ENCODE results near the gene MED13. TPM values are rescaled to one million over a fixed set of nuclear protein-coding genes. Genes with fewer than 3 reads are reported as not detected.
A peak's percentile ranks its signal among the peaks of the same experiment; 100 is the strongest.

MED13 gene
- total and polyA plus RNA-seq, 3 experiments from 2014 or later, result 3.4 to 63.3 (median 61.2) TPM

DNA sequence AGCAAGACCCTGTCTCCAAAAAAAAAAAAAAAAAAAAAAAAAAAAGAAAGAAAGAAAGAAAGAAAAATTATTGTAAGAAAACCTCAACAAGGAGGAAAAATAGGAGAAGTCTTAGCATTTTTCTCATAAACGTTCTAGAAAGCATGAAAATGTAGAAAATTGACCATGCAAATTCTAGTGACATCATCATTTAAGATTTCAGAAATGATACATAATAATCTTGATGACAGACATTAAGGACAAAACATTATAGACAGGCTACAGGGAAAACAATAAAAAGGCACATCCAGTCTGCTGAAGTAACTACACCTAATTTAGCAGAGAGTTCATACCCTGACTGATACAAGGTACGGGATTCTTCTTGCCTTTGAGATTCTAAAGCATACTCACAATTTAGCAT is 21.9 kb downstream of the MED13 start:
- H3K27ac ChIP-seq (ENCODE audit: low read depth, low read length), result no peak overlapping the region
- no peaks in the 10 kb centered on the region for H3K27me3 ChIP-seq (ENCODE audit: insufficient read depth, low read length, poor library complexity, severe bottlenecking)
- Mint-ChIP-seq H3K27me3 (no peaks in the 10 kb centered on the region), H3K4me1 (peaks cover 58 to 83% (median 81%) of the 10 kb centered on the region in 3 donors), H3K4me3 (peak overlapping the region in 1 of 7 donors; percentile 24), H3K27ac (peak overlapping the region in 6 of 8 donors; percentile 26 to 88 (median 48)), H3K9me3 (no peaks in the 10 kb centered on the region), H3K36me3 (peaks cover 0 to 66% (median 9%) of the 10 kb centered on the region in 3 donors)
- no peaks in the 10 kb centered on the region for H3K9me3 ChIP-seq (ENCODE audit: low read length)
- peaks cover 35% of the 10 kb centered on the region for H3K4me1 ChIP-seq (ENCODE audit: insufficient read depth, low read length)
- ChIA-PET CTCF (interaction anchor here (2.1 kb wide), 1 partner anchor 23 kb away, joined by 9 read pairs; no protein-coding TSS in a partner anchor), POLR2A (interaction anchor here (0.8 kb wide), 1 partner anchor 23 kb away, joined by 3 read pairs; no protein-coding TSS in a partner anchor)
- DNase-seq, result no peak
- no peak overlapping the region for H3K4me3 ChIP-seq (ENCODE audit: low read length)
- peaks cover 21% of the 10 kb centered on the region for H3K36me3 ChIP-seq (ENCODE audit: insufficient read depth, low read length)

DNA sequence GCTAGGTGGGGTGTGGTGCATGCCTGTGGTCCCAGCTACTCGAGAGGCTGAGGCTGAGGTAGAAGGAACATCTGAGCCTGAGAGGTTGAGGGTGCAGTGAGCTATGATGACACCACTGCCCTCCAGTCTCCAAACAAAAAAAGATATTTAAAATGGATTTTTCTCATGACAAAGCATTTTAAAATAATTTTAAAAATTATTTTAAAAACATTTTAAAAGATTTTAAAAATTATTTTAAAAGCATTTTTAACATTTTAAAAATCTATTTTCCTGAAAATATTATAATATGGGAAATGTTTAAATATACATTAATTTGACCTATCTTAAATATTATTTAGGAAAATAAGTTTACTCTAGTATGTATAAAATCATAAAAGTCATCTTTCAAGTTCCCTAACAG is 26.8 kb downstream of the MED13 start:
- no peak for DNase-seq
- no peak overlapping the region for H3K27ac Mint-ChIP-seq
- no peak overlapping the region for H3K27ac ChIP-seq (ENCODE audit: low read depth, low read length)
- no peaks in the 10 kb centered on the region for H3K27me3 ChIP-seq (ENCODE audit: insufficient read depth, low read length, poor library complexity, severe bottlenecking)
- H3K27me3 Mint-ChIP-seq, result no peaks in the 10 kb centered on the region
- peaks cover 51 to 71% (median 71%) of the 10 kb centered on the region in 3 donors for H3K4me1 Mint-ChIP-seq
- H3K9me3 Mint-ChIP-seq, result no peaks in the 10 kb centered on the region
- peaks cover 14% of the 10 kb centered on the region for H3K36me3 ChIP-seq (ENCODE audit: insufficient read depth, low read length)
- H3K36me3 Mint-ChIP-seq, result peaks cover 6 to 55% (median 11%) of the 10 kb centered on the region in 3 donors
- ChIA-PET POLR2A (no interaction called here), CTCF (interaction anchor here (1.1 kb wide), 1 partner anchor 19 kb away, joined by 3 read pairs; no protein-coding TSS in a partner anchor)
- peaks cover 24% of the 10 kb centered on the region for H3K4me1 ChIP-seq (ENCODE audit: insufficient read depth, low read length)
- no peak overlapping the region for H3K4me3 ChIP-seq (ENCODE audit: low read length)
- no peaks in the 10 kb centered on the region for H3K9me3 ChIP-seq (ENCODE audit: low read length)
- no peak overlapping the region for H3K4me3 Mint-ChIP-seq

DNA sequence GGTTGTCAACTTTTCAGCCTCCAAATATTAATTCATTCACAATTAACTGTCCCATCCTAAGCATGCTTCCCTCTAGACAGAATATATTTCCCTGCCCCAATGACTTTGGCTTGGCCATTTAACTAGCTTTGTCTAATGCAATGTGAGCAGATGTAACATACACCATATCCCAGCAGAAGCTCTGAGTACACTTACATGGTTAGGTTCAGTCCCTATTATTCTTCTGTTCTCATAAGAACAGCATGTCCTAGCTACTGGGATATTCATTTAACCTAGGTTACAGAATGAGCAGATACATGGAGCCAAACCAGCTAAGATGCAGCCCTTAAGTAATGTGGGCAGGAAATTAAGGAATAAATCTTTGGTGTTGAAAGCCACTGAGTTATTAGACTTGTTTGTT is 31.8 kb downstream of the MED13 start:
- no peak overlapping the region for H3K4me3 ChIP-seq (ENCODE audit: low read length)
- no peaks in the 10 kb centered on the region for H3K4me1 ChIP-seq (ENCODE audit: insufficient read depth, low read length)
- ChIA-PET POLR2A (no interaction called here), CTCF (no interaction called here)
- peaks cover 32% of the 10 kb centered on the region for H3K36me3 ChIP-seq (ENCODE audit: insufficient read depth, low read length)
- Mint-ChIP-seq H3K27ac (peak overlapping the region in 3 of 8 donors; percentile 13 to 47 (median 35)), H3K36me3 (peaks cover 11 to 63% (median 15%) of the 10 kb centered on the region in 3 donors), H3K4me3 (no peak overlapping the region), H3K27me3 (no peaks in the 10 kb centered on the region), H3K4me1 (peaks cover 21 to 44% (median 38%) of the 10 kb centered on the region in 3 donors), H3K9me3 (no peaks in the 10 kb centered on the region)
- DNase-seq, result no peak
- H3K27me3 ChIP-seq (ENCODE audit: insufficient read depth, low read length, poor library complexity, severe bottlenecking), result no peaks in the 10 kb centered on the region
- no peak overlapping the region for H3K27ac ChIP-seq (ENCODE audit: low read depth, low read length)
- no peaks in the 10 kb centered on the region for H3K9me3 ChIP-seq (ENCODE audit: low read length)

DNA sequence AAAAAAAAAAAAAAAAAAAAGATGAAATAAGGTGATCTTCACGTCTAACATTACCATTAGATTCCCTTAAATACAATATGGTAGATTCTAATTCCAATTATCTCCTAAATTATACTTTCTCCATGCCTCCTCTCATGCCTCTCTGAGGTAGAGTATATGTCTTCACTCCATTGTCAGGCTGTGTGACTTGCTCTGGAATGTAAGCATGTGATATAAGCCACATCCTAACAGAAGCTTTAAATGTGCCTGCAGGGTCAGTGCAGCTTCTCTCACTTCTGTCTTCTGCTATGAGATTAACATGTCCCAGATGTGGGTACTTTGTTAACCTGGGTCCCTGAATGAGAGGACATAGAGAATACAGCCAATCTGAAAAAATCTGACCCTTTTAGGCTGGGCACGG is 32.6 kb downstream of the MED13 start:
- H3K36me3 ChIP-seq (ENCODE audit: insufficient read depth, low read length), result peaks cover 38% of the 10 kb centered on the region
- no peaks in the 10 kb centered on the region for H3K9me3 ChIP-seq (ENCODE audit: low read length)
- Mint-ChIP-seq H3K9me3 (no peaks in the 10 kb centered on the region), H3K4me3 (no peak overlapping the region), H3K27me3 (no peaks in the 10 kb centered on the region), H3K27ac (peak overlapping the region in 2 of 8 donors; percentile 48 to 54), H3K4me1 (peaks cover 26 to 52% (median 46%) of the 10 kb centered on the region in 3 donors), H3K36me3 (peaks cover 14 to 71% (median 15%) of the 10 kb centered on the region in 3 donors)
- CTCF ChIA-PET, result interaction anchor here (0.7 kb wide), 1 partner anchor 91 kb away, joined by 4 read pairs; no protein-coding TSS in a partner anchor
- H3K27me3 ChIP-seq (ENCODE audit: insufficient read depth, low read length, poor library complexity, severe bottlenecking), result no peaks in the 10 kb centered on the region
- H3K4me3 ChIP-seq (ENCODE audit: low read length), result no peak overlapping the region
- POLR2A ChIA-PET, result no interaction called here
- H3K4me1 ChIP-seq (ENCODE audit: insufficient read depth, low read length), result no peaks in the 10 kb centered on the region
- H3K27ac ChIP-seq (ENCODE audit: low read depth, low read length), result no peak overlapping the region
- no peak for DNase-seq

DNA sequence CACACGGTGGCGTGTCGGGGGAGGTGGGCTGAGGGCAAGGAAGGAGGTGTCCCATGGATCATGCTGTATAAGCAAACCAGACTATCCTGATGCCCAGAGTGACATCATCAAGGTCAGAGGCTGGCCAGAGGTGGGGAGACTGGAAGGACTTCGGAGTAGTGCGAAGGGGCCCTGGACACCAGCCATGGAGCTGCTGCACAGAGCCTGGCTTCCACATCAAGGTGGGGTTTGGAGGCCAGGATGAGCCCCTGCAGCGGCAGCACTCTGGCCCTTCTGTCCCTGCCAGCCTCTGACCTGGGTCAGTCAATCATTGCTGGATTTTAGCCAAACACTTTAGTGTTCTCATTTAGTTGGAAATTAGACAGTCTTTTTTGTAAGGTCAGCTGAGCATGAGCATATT is 34.8 kb downstream of the MED13 start:
- H3K4me1 Mint-ChIP-seq, result peaks cover 31 to 55% (median 49%) of the 10 kb centered on the region in 3 donors
- ChIA-PET CTCF (no interaction called here), POLR2A (no interaction called here)
- Histone ChIP-seq H3K9me3 (ENCODE audit: low read length) (no peaks in the 10 kb centered on the region), H3K4me1 (ENCODE audit: insufficient read depth, low read length) (no peaks in the 10 kb centered on the region), H3K27ac (ENCODE audit: low read depth, low read length) (no peak overlapping the region), H3K36me3 (ENCODE audit: insufficient read depth, low read length) (peaks cover 54% of the 10 kb centered on the region), H3K27me3 (ENCODE audit: insufficient read depth, low read length, poor library complexity, severe bottlenecking) (no peaks in the 10 kb centered on the region), H3K4me3 (ENCODE audit: low read length) (no peak overlapping the region)
- H3K9me3 Mint-ChIP-seq, result no peaks in the 10 kb centered on the region
- H3K27ac Mint-ChIP-seq, result peak overlapping the region in 2 of 8 donors; percentile 14 to 72
- DNase-seq, result no peak
- no peaks in the 10 kb centered on the region for H3K27me3 Mint-ChIP-seq
- H3K4me3 Mint-ChIP-seq, result no peak overlapping the region
- peaks cover 14 to 87% (median 22%) of the 10 kb centered on the region in 3 donors for H3K36me3 Mint-ChIP-seq

DNA sequence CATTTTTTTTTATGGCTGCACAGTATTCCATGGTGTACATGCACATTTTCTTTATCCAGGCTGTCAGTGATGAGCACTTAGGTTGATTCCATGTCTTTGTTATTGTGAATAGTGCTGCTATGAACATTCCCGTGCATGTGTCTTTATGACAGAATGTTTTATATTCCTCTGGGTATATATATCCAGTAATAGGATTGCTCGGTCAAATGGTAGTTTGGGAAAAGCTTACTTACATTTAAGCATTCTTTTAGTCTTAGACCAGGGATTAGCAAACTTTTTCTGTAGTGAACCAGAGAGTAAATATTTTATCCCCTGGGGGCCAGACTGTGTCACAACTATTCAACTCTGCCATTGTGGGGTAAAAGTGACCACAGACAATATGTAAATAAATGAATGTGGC is 40.2 kb downstream of the MED13 start:
- Mint-ChIP-seq H3K4me3 (no peak overlapping the region), H3K9me3 (no peaks in the 10 kb centered on the region), H3K36me3 (peaks cover 13 to 84% (median 23%) of the 10 kb centered on the region in 3 donors), H3K27me3 (no peaks in the 10 kb centered on the region), H3K27ac (no peak overlapping the region), H3K4me1 (peaks cover 18 to 37% (median 29%) of the 10 kb centered on the region in 3 donors)
- ChIA-PET POLR2A (no interaction called here), CTCF (no interaction called here)
- Histone ChIP-seq H3K9me3 (ENCODE audit: low read length) (no peaks in the 10 kb centered on the region), H3K36me3 (ENCODE audit: insufficient read depth, low read length) (peaks cover 61% of the 10 kb centered on the region), H3K27me3 (ENCODE audit: insufficient read depth, low read length, poor library complexity, severe bottlenecking) (no peaks in the 10 kb centered on the region), H3K4me1 (ENCODE audit: insufficient read depth, low read length) (no peaks in the 10 kb centered on the region), H3K27ac (ENCODE audit: low read depth, low read length) (no peak overlapping the region), H3K4me3 (ENCODE audit: low read length) (no peak overlapping the region)
- no peak for DNase-seq

DNA sequence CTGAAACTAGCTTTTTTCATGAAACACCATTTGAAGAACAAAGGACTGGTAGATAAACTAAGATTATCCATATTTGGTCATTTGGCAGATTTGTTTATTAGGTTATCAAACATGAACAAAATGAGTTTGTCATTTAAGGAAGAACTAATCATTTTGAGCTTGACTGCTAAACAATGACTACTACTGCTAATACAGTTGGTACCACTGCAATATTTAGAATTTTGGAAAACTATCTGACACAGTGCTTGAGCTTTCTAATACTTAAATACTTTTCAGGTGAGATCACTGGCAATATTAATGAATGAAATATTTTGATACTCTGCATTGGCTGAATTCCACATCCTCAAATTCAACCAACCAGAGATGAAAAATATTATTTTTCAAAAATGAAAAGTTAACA is 47.2 kb downstream of the MED13 start:
- Histone ChIP-seq H3K27me3 (ENCODE audit: insufficient read depth, low read length, poor library complexity, severe bottlenecking) (no peaks in the 10 kb centered on the region), H3K27ac (ENCODE audit: low read depth, low read length) (no peak overlapping the region), H3K4me3 (ENCODE audit: low read length) (no peak overlapping the region), H3K4me1 (ENCODE audit: insufficient read depth, low read length) (no peaks in the 10 kb centered on the region), H3K36me3 (ENCODE audit: insufficient read depth, low read length) (peaks cover 13% of the 10 kb centered on the region), H3K9me3 (ENCODE audit: low read length) (no peaks in the 10 kb centered on the region)
- H3K27me3 Mint-ChIP-seq, result no peaks in the 10 kb centered on the region
- H3K4me3 Mint-ChIP-seq, result no peak overlapping the region
- H3K36me3 Mint-ChIP-seq, result peaks cover 6 to 59% (median 11%) of the 10 kb centered on the region in 3 donors
- H3K4me1 Mint-ChIP-seq, result peaks cover 5 to 25% (median 10%) of the 10 kb centered on the region in 3 donors
- H3K9me3 Mint-ChIP-seq, result no peaks in the 10 kb centered on the region
- CTCF ChIA-PET, result no interaction called here
- no peak overlapping the region for H3K27ac Mint-ChIP-seq
- POLR2A ChIA-PET, result no interaction called here
- DNase-seq, result no peak

DNA sequence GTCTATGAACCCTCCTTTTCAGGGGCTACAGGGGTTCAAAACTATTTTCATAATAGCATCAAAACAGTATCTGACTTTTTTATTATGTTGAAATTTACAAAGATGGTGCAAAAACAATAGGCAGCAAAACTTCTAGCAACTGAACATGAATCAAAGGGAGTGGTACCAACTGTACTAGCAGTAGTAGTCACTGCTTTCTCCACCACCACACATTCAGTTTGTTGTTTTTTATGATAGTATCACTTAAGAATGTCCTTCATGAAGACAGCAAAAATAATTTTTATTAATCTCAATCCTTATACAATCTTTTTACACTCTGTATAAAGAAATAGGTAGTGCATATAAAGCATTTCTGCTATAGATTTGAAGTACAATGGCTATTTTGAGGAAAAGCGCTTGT is 47.6 kb downstream of the MED13 start:
- Histone ChIP-seq H3K27ac (ENCODE audit: low read depth, low read length) (no peak overlapping the region), H3K36me3 (ENCODE audit: insufficient read depth, low read length) (peaks cover 11% of the 10 kb centered on the region), H3K9me3 (ENCODE audit: low read length) (no peaks in the 10 kb centered on the region), H3K4me3 (ENCODE audit: low read length) (no peak overlapping the region), H3K27me3 (ENCODE audit: insufficient read depth, low read length, poor library complexity, severe bottlenecking) (no peaks in the 10 kb centered on the region), H3K4me1 (ENCODE audit: insufficient read depth, low read length) (no peaks in the 10 kb centered on the region)
- Mint-ChIP-seq H3K36me3 (peaks cover 3 to 59% (median 9%) of the 10 kb centered on the region in 3 donors), H3K27me3 (no peaks in the 10 kb centered on the region), H3K27ac (no peak overlapping the region), H3K9me3 (no peaks in the 10 kb centered on the region), H3K4me1 (peaks cover 5 to 25% (median 10%) of the 10 kb centered on the region in 3 donors), H3K4me3 (no peak overlapping the region)
- POLR2A ChIA-PET, result no interaction called here
- CTCF ChIA-PET, result no interaction called here
- no peak for DNase-seq
